Esophagus muscularis mucosa (tissue), 4 donors: ENCODE data around the gene ITPR2.

Experiments used
- EP300 ChIP-seq: sonication (generic); formaldehyde crosslinking; IDR thresholded peaks from one replicate; pipeline ENCODE4 v1.6.1; 2017; ENCODE audit warnings: antibody characterized with exemption
- POLR2A ChIP-seq: fragments of 450-650 bp; IDR thresholded peaks from one replicate; pipeline ENCODE4 v1.6.1; 2017; ENCODE audit warnings: antibody characterized with exemption, moderate library complexity, mild to moderate bottlenecking, low read depth
- TF ChIP-seq, protein P1 (sequence below), 3 experiments: fragments of 200-600 bp in 2 of 3; fragments of 450-650 bp in 1 of 3; sonication (generic) in 2 of 3; IDR thresholded peaks; one replicate each; pipeline ENCODE4 v1.5.1; 2017 to 2019; ENCODE audit warnings: antibody characterized with exemption in 3 of 3, mild to moderate bottlenecking in 2 of 3, moderate library complexity in 1 of 3

DNA sequence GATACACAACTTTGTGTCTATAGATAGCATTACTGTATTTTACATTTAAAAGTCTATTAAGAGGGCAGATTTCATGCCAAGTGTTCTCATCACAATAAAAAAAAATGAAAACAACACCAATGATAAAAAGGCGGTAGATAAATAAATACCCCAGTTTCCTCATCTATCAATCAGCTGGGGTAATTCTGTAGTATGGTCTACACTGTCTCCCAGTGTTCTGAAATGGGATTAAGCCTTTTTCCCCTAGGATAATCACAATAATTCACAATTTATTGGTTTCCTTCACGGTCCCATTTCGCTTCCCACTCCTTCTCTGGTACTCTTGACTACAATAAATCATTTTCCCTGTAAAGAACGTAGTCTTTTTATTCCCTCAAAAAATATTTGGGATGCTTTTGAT, 523.4 kb downstream of the ITPR2 start:
- TF ChIP-seq EP300 (no peak), POLR2A (no peak)
- TF ChIP-seq, protein P1, sequence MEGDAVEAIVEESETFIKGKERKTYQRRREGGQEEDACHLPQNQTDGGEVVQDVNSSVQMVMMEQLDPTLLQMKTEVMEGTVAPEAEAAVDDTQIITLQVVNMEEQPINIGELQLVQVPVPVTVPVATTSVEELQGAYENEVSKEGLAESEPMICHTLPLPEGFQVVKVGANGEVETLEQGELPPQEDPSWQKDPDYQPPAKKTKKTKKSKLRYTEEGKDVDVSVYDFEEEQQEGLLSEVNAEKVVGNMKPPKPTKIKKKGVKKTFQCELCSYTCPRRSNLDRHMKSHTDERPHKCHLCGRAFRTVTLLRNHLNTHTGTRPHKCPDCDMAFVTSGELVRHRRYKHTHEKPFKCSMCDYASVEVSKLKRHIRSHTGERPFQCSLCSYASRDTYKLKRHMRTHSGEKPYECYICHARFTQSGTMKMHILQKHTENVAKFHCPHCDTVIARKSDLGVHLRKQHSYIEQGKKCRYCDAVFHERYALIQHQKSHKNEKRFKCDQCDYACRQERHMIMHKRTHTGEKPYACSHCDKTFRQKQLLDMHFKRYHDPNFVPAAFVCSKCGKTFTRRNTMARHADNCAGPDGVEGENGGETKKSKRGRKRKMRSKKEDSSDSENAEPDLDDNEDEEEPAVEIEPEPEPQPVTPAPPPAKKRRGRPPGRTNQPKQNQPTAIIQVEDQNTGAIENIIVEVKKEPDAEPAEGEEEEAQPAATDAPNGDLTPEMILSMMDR (IDR thresholded peaks at IDR 0.05) = no peak
